HG03095 (cell line): ENCODE results near the gene NGLY1.

ENCODE experiments used
- ATAC-seq: cut with Tn5 transposase; IDR thresholded peaks from one replicate; pipeline ENCODE4 v1.9.1; 2021; ENCODE audit warnings: moderate library complexity; ENCODE audit not compliant: unreplicated experiment

NGLY1 gene

GRCh38 chr3:25713341-25713985 is 69.8 kb downstream of the NGLY1 start:
- no peak for ATAC-seq

GRCh38 chr3:25711090-25711489 is 72.2 kb downstream of the NGLY1 start:
- no peak for ATAC-seq

GRCh38 chr3:25708036-25708435 is 75.2 kb downstream of the NGLY1 start:
- no peak for ATAC-seq

- ATAC-seq = no peak
Observed at GRCh38 chr3:25707268-25707926, 75.8 kb downstream of the NGLY1 start.

- ATAC-seq = no peak
Observed at GRCh38 chr3:25706213-25706612, 77.0 kb downstream of the NGLY1 start.

- no peak for ATAC-seq
Observed at GRCh38 chr3:25697553-25697952, 85.7 kb downstream of the NGLY1 start.

GRCh38 chr3:25695731-25696420 is 87.4 kb downstream of the NGLY1 start:
- ATAC-seq = no peak

GRCh38 chr3:25693238-25693637 is 90.0 kb downstream of the NGLY1 start:
- no peak for ATAC-seq

GRCh38 chr3:25692341-25692740 is 90.9 kb downstream of the NGLY1 start:
- no peak for ATAC-seq

- ATAC-seq = no peak
Observed at GRCh38 chr3:25690768-25691533, 92.3 kb downstream of the NGLY1 start.

GRCh38 chr3:25689226-25689625 is 94.0 kb downstream of the NGLY1 start:
- no peak for ATAC-seq

- no peak for ATAC-seq
Observed at GRCh38 chr3:25687742-25688141, 95.5 kb downstream of the NGLY1 start.

GRCh38 chr3:25686766-25687165 is 96.5 kb downstream of the NGLY1 start:
- ATAC-seq = no peak

- no peak for ATAC-seq
Observed at GRCh38 chr3:25683882-25684281, 99.4 kb downstream of the NGLY1 start.

GRCh38 chr3:25683410-25683809 is 99.8 kb downstream of the NGLY1 start:
- no peak for ATAC-seq

- no peak for ATAC-seq
Observed at GRCh38 chr3:25679642-25680302, 103.5 kb downstream of the NGLY1 start.

GRCh38 chr3:25679166-25679565 is 104.1 kb downstream of the NGLY1 start:
- no peak for ATAC-seq

- ATAC-seq = no peak
Observed at GRCh38 chr3:25678581-25678980, 104.7 kb downstream of the NGLY1 start.

GRCh38 chr3:25677121-25677520 is 106.1 kb downstream of the NGLY1 start:
- ATAC-seq = no peak

GRCh38 chr3:25674670-25675069 is 108.6 kb downstream of the NGLY1 start:
- no peak for ATAC-seq

GRCh38 chr3:25673738-25674298 is 109.4 kb downstream of the NGLY1 start:
- ATAC-seq = no peak
